OCI-LY3 (cell line): Measurements from ENCODE around the gene TM4SF5.

Experiments
- H2AFZ ChIP-seq: fragments of 200-600, 300-600 bp; shearing (Covaris generic); 2 replicates; pipeline ENCODE4 v1.6.0; 2014; ENCODE audit warnings: antibody characterized with exemption, low read depth, low read length
- H3K27ac ChIP-seq: fragments of 200-600, 300-600 bp; sonication (generic); 2 replicates; pipeline ENCODE4 v1.5.1; 2014; ENCODE audit warnings: mild to moderate bottlenecking, low read length, moderate library complexity, mixed read lengths
- H3K27me3 ChIP-seq: fragments of 200-600, 300-600 bp; sonication (generic); 2 replicates; pipeline ENCODE4 v1.6.1; 2014; ENCODE audit warnings: low read depth, low read length, mixed read lengths
- H3K36me3 ChIP-seq: fragments of 200-600, 300-600 bp; sonication (generic); replicated peaks from 2 replicates; pipeline ENCODE3; 2014; ENCODE audit warnings: low read depth, low read length, mixed read lengths
- H3K4me1 ChIP-seq: fragments of 300-600, 200-600 bp; sonication (generic); 2 replicates; pipeline ENCODE4 v1.6.1; 2014; ENCODE audit warnings: low read length, mixed read lengths
- H3K4me2 ChIP-seq: fragments of 200-600, 300-600 bp; sonication (generic); 2 replicates; pipeline ENCODE4 v1.6.1; 2014; ENCODE audit warnings: low read length, mixed read lengths
- H3K4me3 ChIP-seq: fragments of 300-600, 200-600 bp; sonication (generic); 2 replicates; pipeline ENCODE4 v1.5.1; 2014; ENCODE audit warnings: antibody characterized with exemption, mild to moderate bottlenecking, low read length, moderate library complexity
- H3K79me2 ChIP-seq: fragments of 300-600, 200-600 bp; shearing (Covaris generic); 2 replicates; pipeline ENCODE4 v1.6.1; 2014; ENCODE audit warnings: mild to moderate bottlenecking, low read length, mixed read lengths
- H3K9ac ChIP-seq: fragments of 300-600, 200-600 bp; shearing (Covaris generic); 2 replicates; pipeline ENCODE4 v1.6.0; 2014; ENCODE audit warnings: mild to moderate bottlenecking, low read length, moderate library complexity
- H3K9me3 ChIP-seq: fragments of 200-600, 300-600 bp; shearing (Covaris generic); 2 replicates; pipeline ENCODE4 v1.6.1; 2014; ENCODE audit warnings: low read length, mixed read lengths; ENCODE audit not compliant: insufficient read depth
- H4K20me1 ChIP-seq: fragments of 200-600, 300-600 bp; sonication (generic); 2 replicates; pipeline ENCODE4 v1.6.1; 2016; ENCODE audit warnings: low read length, mixed read lengths; ENCODE audit not compliant: insufficient read depth
- CTCF ChIP-seq: fragments of 200-600, 300-600 bp; sonication (generic); IDR thresholded peaks from 2 replicates; pipeline ENCODE4 v1.5.1; 2014; ENCODE audit warnings: antibody characterized with exemption, low read length, low read depth
- EZH2phosphoT487 ChIP-seq: fragments of 200-600 bp; shearing (Covaris generic); IDR thresholded peaks from 2 replicates; pipeline ENCODE4 v1.6.1; 2018; ENCODE audit warnings: antibody characterized with exemption, mixed run types, low read depth

The TM4SF5 gene

DNA sequence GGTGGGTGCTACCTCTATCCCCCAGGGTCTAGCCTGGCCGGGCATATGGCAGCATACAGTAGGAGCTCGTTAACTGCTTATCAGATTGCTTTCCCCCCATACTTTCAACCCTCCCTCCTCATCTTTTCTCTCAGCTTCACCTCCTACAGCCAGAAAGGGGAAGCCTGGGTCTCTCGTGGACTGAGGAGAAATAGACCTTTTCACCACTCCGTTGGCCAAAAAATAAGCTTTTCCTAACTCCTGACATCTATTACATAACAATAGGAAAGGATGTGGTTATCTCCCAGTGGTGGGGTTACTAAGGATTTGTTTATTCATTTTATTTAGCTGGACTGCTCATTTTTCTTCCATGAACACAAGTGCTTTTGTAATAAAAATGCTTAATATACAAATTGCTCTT is 23.0 kb upstream of the TM4SF5 start:
- Histone ChIP-seq H3K9me3 (no peaks in the 10 kb centered on the region), H3K27me3 (peaks cover 3% of the 10 kb centered on the region; the same call in 1 of the 2 replicates), H2AFZ (no peak overlapping the region), H3K79me2 (no peaks in the 10 kb centered on the region), H3K9ac (no peak overlapping the region), H3K27ac (no peak overlapping the region), H3K36me3 (no peaks in the 10 kb centered on the region), H4K20me1 (no peaks in the 10 kb centered on the region), H3K4me2 (no peak overlapping the region), H3K4me1 (no peaks in the 10 kb centered on the region), H3K4me3 (no peak overlapping the region)
- TF ChIP-seq EZH2phosphoT487 (no peak), CTCF (no peak)

DNA sequence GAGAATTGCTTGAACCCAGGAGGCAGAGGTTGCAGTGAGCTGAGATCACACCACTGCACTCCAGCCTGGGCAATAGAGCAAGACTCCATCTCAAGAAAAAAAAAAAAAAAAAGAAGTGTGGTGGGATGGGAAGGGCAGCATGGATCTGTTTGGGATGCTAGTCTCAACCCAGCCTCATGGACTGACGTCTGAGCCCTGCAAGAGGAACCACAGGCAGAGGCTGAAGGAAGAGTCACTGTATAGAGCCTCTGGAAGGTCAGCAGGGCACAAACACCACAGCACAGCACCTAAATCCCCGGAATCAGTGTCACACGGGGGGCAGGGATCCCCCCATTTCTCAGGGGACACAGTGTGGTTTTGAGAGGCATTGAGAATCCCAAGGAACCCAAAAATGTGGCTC is 21.1 kb upstream of the TM4SF5 start:
- H3K9me3 ChIP-seq: no peaks in the 10 kb centered on the region
- H3K36me3 ChIP-seq: no peaks in the 10 kb centered on the region
- H4K20me1 ChIP-seq: no peaks in the 10 kb centered on the region
- no peak overlapping the region for H2AFZ ChIP-seq
- no peak overlapping the region for H3K9ac ChIP-seq
- no peak overlapping the region for H3K4me3 ChIP-seq
- TF ChIP-seq EZH2phosphoT487: no peak
- TF ChIP-seq CTCF: no peak
- H3K27ac ChIP-seq: no peak overlapping the region
- H3K4me1 ChIP-seq: no peaks in the 10 kb centered on the region
- no peak overlapping the region for H3K4me2 ChIP-seq
- no peaks in the 10 kb centered on the region for H3K79me2 ChIP-seq
- peaks cover 3% of the 10 kb centered on the region; the same call in 1 of the 2 replicates for H3K27me3 ChIP-seq

DNA sequence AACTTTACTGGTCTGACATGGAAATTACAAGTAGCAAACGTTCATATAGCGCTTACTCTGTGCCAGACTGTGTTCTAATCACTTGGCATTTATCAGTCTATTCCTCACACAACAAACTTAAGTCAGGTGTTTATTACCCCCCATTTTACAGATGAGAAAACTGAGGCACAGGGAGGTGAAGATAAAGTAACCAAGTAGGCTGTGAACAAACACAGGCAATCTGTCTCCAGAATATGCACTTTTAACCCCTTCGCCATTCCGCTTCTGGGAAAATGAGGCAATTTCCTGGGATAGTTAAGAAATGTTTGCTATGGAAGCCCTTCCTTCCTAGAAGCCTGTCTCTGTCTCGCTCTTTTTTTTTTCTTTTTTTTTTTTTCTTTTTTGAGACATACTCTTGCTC is 19.8 kb upstream of the TM4SF5 start:
- Histone ChIP-seq H2AFZ (no peak overlapping the region), H3K36me3 (no peaks in the 10 kb centered on the region), H3K4me1 (no peaks in the 10 kb centered on the region), H3K27ac (no peak overlapping the region), H3K27me3 (peaks cover 3% of the 10 kb centered on the region; the same call in 1 of the 2 replicates), H3K9ac (no peak overlapping the region), H3K79me2 (no peaks in the 10 kb centered on the region), H4K20me1 (no peaks in the 10 kb centered on the region), H3K4me3 (no peak overlapping the region), H3K4me2 (no peak overlapping the region), H3K9me3 (no peaks in the 10 kb centered on the region)
- TF ChIP-seq EZH2phosphoT487 (no peak), CTCF (no peak)

DNA sequence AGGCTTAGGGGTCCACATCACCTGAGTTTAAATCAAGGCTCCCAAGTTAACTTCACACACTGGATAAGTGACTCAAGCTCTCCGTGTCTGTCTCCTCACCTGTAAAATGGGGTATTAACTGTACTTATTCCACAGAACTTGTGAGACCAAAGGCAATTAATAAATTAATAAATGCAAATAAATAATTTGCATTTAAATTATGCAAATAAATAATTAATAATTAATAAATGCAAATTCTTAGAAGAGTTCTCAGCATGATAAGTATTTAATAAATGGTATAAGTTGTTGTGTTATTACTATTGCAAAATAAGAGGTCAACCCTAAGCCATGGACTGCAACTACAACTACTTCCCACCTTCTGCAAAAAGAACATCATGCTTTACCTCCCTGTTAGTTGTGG is 18.3 kb upstream of the TM4SF5 start:
- no peak overlapping the region for H3K4me2 ChIP-seq
- H3K9me3 ChIP-seq: no peaks in the 10 kb centered on the region
- no peak overlapping the region for H3K4me3 ChIP-seq
- H2AFZ ChIP-seq: no peak overlapping the region
- TF ChIP-seq CTCF (no peak), EZH2phosphoT487 (no peak)
- no peak overlapping the region for H3K27ac ChIP-seq
- peaks cover 3% of the 10 kb centered on the region; the same call in 1 of the 2 replicates for H3K27me3 ChIP-seq
- no peaks in the 10 kb centered on the region for H4K20me1 ChIP-seq
- no peaks in the 10 kb centered on the region for H3K79me2 ChIP-seq
- no peak overlapping the region for H3K9ac ChIP-seq
- H3K36me3 ChIP-seq: no peaks in the 10 kb centered on the region
- H3K4me1 ChIP-seq: no peaks in the 10 kb centered on the region
